ENCODE data around the gene CCDC181. TPM values are rescaled to one million over a fixed set of nuclear protein-coding genes. Genes with fewer than 3 reads are reported as not detected.

CCDC181 gene
- total and polyA plus RNA-seq, 2 donors (not counting 3 experiments of a cell fraction or from before 2014, with no cell fraction given) = 0.18 to 0.22 TPM

DNA sequence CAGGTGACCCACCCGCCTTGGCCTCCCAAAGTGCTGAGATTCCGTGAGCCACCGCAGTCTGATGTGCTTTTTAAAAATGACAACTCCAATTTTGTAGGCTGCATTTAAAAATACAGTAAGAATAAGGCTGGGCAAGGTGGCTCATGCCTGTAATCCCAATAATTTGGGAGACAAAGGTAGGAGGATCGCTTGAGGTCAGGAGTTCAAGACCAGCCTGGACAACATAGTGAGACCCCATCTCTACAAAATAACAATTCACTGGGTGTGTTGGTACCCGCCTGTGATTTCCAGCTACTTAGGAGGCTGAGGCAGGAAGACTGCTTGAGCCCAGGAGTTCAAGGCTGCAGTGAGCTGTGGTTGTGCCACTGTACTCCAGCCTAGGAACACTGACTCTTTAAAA is 35.1 kb upstream of the CCDC181 start:
- CTCF ChIA-PET = no interaction called here
- no peak overlapping the region for H3K27ac ChIP-seq (ENCODE audit: insufficient read depth, low read depth, low read length)
- H3K9me3 ChIP-seq (replicated peaks; ENCODE audit: control insufficient read depth, insufficient read depth, low read length) = no peaks in the 10 kb centered on the region
- POLR2A ChIA-PET = no interaction called here
- no peaks in the 10 kb centered on the region for H3K36me3 ChIP-seq (ENCODE audit: control insufficient read depth in 2 of 2, extremely low read depth in 1 of 2, insufficient read depth in 2 of 2, low read length in 2 of 2)
- H3K9me1 ChIP-seq (replicated peaks; ENCODE audit: control insufficient read depth, extremely low read depth, insufficient read depth, low read length) = no peaks in the 10 kb centered on the region
- peaks cover 3% of the 10 kb centered on the region for H3K4me1 ChIP-seq (ENCODE audit: control insufficient read depth, extremely low read depth, insufficient read depth, low read length)
- H3K79me2 ChIP-seq (ENCODE audit: control insufficient read depth, insufficient read depth, low read length) = no peaks in the 10 kb centered on the region
- no peak overlapping the region for H2AFZ ChIP-seq (ENCODE audit: low read depth, low read length)
- dilution Hi-C loops (cut with MboI; ENCODE audit: extremely low pct_ligation_motif_present, low sequenced_read_pairs) = no loop called here
- H3K27me3 ChIP-seq (ENCODE audit: control insufficient read depth in 2 of 2, insufficient read depth in 2 of 2, low read length in 2 of 2) = no peaks in the 10 kb centered on the region
- H3K4me2 ChIP-seq (ENCODE audit: insufficient read depth, low read length) = no peak overlapping the region
- TF ChIP-seq MYC (IDR thresholded peaks at IDR 0.05; ENCODE audit: low read depth, low read length) (no peak), POLR2AphosphoS5 (IDR thresholded peaks at IDR 0.05; ENCODE audit: insufficient read depth, low read depth, low read length) (no peak), JUN (IDR thresholded peaks at IDR 0.05; ENCODE audit: borderline replicate concordance, insufficient read depth, insufficient read length, low read depth) (no peak), EZH2 (IDR thresholded peaks at IDR 0.05; ENCODE audit: borderline replicate concordance, low read depth, low read length, severe bottlenecking) (no peak), FOS (IDR thresholded peaks at IDR 0.05; ENCODE audit: borderline replicate concordance, insufficient read depth, low read length) (no peak), GATA2 (IDR thresholded peaks at IDR 0.05; ENCODE audit: insufficient read depth, insufficient read length, low read depth, low read length) (no peak)
- no TSS peak for BruUV-seq (replicated peaks)
- H4K20me1 ChIP-seq (replicated peaks; ENCODE audit: control insufficient read depth, extremely low read depth, insufficient read depth, low read length) = no peaks in the 10 kb centered on the region
- FAIRE-seq (no peak), DNase-seq (ENCODE audit: low read depth, low spot score) (no peak)
- H3K4me3 ChIP-seq (replicated peaks in 1 of 3; ENCODE audit: insufficient read depth in 1 of 3, low read depth in 1 of 3, low read length in 3 of 3) = no peak overlapping the region
- H3K9ac ChIP-seq (replicated peaks; ENCODE audit: extremely low read depth, insufficient read depth, low read length) = no peak overlapping the region
- intact Hi-C loops (cut with micrococcal nuclease) = no loop called here

DNA sequence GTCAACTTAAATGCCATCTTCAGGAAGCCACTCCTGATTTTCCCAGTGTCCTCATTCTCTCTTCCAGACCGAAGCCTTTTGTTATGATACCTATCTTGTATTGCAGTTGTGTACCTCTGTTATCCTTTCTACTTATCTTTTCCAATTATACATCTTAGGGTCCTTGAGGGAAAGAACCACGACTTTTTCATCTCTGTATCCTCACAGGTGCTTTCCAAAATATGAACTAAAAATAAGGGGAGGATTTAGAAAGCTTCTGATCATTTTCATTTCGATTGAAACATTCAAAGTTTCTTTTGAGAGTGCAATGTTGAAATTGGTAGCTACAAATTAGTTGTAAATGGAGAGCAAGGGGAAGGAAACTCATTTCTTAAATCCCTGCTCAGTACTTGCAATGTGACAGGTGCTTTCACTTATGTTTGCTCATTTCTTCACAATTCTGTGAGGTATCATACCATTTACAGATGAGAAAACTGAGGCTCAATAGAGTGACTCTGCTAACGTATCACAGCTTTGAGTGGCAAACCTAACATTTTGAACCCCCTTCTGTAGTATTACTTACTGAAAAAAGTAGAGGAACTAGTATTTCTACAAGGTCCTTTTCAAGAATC is 34.2 kb upstream of the CCDC181 start:
- Histone ChIP-seq H3K9me1 (replicated peaks; ENCODE audit: control insufficient read depth, extremely low read depth, insufficient read depth, low read length) (no peaks in the 10 kb centered on the region), H3K36me3 (ENCODE audit: control insufficient read depth in 2 of 2, extremely low read depth in 1 of 2, insufficient read depth in 2 of 2, low read length in 2 of 2) (no peaks in the 10 kb centered on the region), H2AFZ (ENCODE audit: low read depth, low read length) (no peak overlapping the region), H3K9me3 (replicated peaks; ENCODE audit: control insufficient read depth, insufficient read depth, low read length) (no peaks in the 10 kb centered on the region), H3K4me2 (ENCODE audit: insufficient read depth, low read length) (no peak overlapping the region), H3K79me2 (ENCODE audit: control insufficient read depth, insufficient read depth, low read length) (no peaks in the 10 kb centered on the region), H3K4me3 (replicated peaks in 1 of 3; ENCODE audit: insufficient read depth in 1 of 3, low read depth in 1 of 3, low read length in 3 of 3) (no peak overlapping the region), H3K27ac (ENCODE audit: insufficient read depth, low read depth, low read length) (no peak overlapping the region), H3K9ac (replicated peaks; ENCODE audit: extremely low read depth, insufficient read depth, low read length) (no peak overlapping the region), H4K20me1 (replicated peaks; ENCODE audit: control insufficient read depth, extremely low read depth, insufficient read depth, low read length) (no peaks in the 10 kb centered on the region), H3K4me1 (ENCODE audit: control insufficient read depth, extremely low read depth, insufficient read depth, low read length) (peaks cover 3% of the 10 kb centered on the region), H3K27me3 (ENCODE audit: control insufficient read depth in 2 of 2, insufficient read depth in 2 of 2, low read length in 2 of 2) (no peaks in the 10 kb centered on the region)
- POLR2A ChIA-PET = no interaction called here
- CTCF ChIA-PET = interaction anchor here (1.1 to 1.5 kb wide), 3 partner anchors 10 to 858 kb away, joined by 3 to 7 read pairs (median 5); no protein-coding TSS in a partner anchor
- BruUV-seq (replicated peaks) = no TSS peak
- no peak for TF ChIP-seq FOS (IDR thresholded peaks at IDR 0.05; ENCODE audit: borderline replicate concordance, insufficient read depth, low read length)
- TF ChIP-seq POLR2A (IDR thresholded peaks at IDR 0.05; ENCODE audit: low read depth, low read length) = no peak
- TF ChIP-seq, protein P1, sequence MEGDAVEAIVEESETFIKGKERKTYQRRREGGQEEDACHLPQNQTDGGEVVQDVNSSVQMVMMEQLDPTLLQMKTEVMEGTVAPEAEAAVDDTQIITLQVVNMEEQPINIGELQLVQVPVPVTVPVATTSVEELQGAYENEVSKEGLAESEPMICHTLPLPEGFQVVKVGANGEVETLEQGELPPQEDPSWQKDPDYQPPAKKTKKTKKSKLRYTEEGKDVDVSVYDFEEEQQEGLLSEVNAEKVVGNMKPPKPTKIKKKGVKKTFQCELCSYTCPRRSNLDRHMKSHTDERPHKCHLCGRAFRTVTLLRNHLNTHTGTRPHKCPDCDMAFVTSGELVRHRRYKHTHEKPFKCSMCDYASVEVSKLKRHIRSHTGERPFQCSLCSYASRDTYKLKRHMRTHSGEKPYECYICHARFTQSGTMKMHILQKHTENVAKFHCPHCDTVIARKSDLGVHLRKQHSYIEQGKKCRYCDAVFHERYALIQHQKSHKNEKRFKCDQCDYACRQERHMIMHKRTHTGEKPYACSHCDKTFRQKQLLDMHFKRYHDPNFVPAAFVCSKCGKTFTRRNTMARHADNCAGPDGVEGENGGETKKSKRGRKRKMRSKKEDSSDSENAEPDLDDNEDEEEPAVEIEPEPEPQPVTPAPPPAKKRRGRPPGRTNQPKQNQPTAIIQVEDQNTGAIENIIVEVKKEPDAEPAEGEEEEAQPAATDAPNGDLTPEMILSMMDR (IDR thresholded peaks at IDR 0.05; ENCODE audit: extremely low read depth in 1 of 2, insufficient read depth in 1 of 2, low read depth in 1 of 2, low read length in 2 of 2) = no peak
- TF ChIP-seq MYC (IDR thresholded peaks at IDR 0.05; ENCODE audit: low read depth, low read length) = no peak
- no peak for TF ChIP-seq JUN (IDR thresholded peaks at IDR 0.05; ENCODE audit: borderline replicate concordance, insufficient read depth, insufficient read length, low read depth)
- TF ChIP-seq, protein P2, sequence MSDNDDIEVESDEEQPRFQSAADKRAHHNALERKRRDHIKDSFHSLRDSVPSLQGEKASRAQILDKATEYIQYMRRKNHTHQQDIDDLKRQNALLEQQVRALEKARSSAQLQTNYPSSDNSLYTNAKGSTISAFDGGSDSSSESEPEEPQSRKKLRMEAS (IDR thresholded peaks at IDR 0.05; ENCODE audit: insufficient read depth, insufficient read length) = no peak
- no peak for TF ChIP-seq EZH2 (IDR thresholded peaks at IDR 0.05; ENCODE audit: borderline replicate concordance, low read depth, low read length, severe bottlenecking)
- no peak for TF ChIP-seq POLR2AphosphoS5 (IDR thresholded peaks at IDR 0.05; ENCODE audit: insufficient read depth, low read depth, low read length)
- no peak for TF ChIP-seq GATA2 (IDR thresholded peaks at IDR 0.05; ENCODE audit: insufficient read depth, insufficient read length, low read depth, low read length)
- dilution Hi-C loops (cut with MboI; ENCODE audit: extremely low pct_ligation_motif_present, low sequenced_read_pairs) (no loop called here), intact Hi-C loops (cut with micrococcal nuclease) (no loop called here)
- DNase-seq (ENCODE audit: low read depth, low spot score) (no peak), FAIRE-seq (no peak)

Measured in endothelial cell of umbilical vein (primary cell).